Measurements from ENCODE around the gene ZSCAN9. TPM values are rescaled to one million over a fixed set of nuclear protein-coding genes. Genes with fewer than 3 reads are reported as not detected.
A peak's percentile ranks its signal among the peaks of the same experiment; 100 is the strongest.

Gene ZSCAN9
- total RNA-seq, 2 experiments from 2014 or later = 4.3 to 5.2 TPM

GRCh38 chr6:28245206-28245941 lies 20.3 kb downstream of the ZSCAN9 start:
- Mint-ChIP-seq H3K9me3 (no peaks in the 10 kb centered on the region), H3K4me1 (peaks cover 10% of the 10 kb centered on the region), H3K27me3 (no peaks in the 10 kb centered on the region), H3K27ac (no peak overlapping the region), H3K36me3 (peaks cover 25% of the 10 kb centered on the region), H3K4me3 (no peak overlapping the region)
- no peak for DNase-seq

GRCh38 chr6:28248916-28249315 lies 23.8 kb downstream of the ZSCAN9 start:
- H3K4me1 Mint-ChIP-seq = peaks cover 19% of the 10 kb centered on the region

GRCh38 chr6:28250747-28251146 lies 25.7 kb downstream of the ZSCAN9 start:
- Mint-ChIP-seq H3K27me3 (no peaks in the 10 kb centered on the region), H3K9me3 (no peaks in the 10 kb centered on the region), H3K36me3 (peaks cover 10% of the 10 kb centered on the region), H3K4me1 (peaks cover 19% of the 10 kb centered on the region), H3K27ac (peak overlapping the region; percentile 16), H3K4me3 (peak overlapping the region; percentile 75)
- no peak for DNase-seq

More at GRCh38 chr6:28248916-28249315, 23.8 kb downstream of the ZSCAN9 start:
- Mint-ChIP-seq H3K27me3 (no peaks in the 10 kb centered on the region), H3K36me3 (peaks cover 22% of the 10 kb centered on the region), H3K27ac (no peak overlapping the region), H3K9me3 (no peaks in the 10 kb centered on the region), H3K4me3 (no peak overlapping the region)
- DNase-seq = no peak

- H3K9me3 Mint-ChIP-seq = no peaks in the 10 kb centered on the region
- peaks cover 4% of the 10 kb centered on the region for H3K36me3 Mint-ChIP-seq
- peak; percentile 46 for DNase-seq
- H3K4me3 Mint-ChIP-seq = peak overlapping the region; percentile 98
- H3K27me3 Mint-ChIP-seq = peaks cover 4% of the 10 kb centered on the region
- peaks cover 19% of the 10 kb centered on the region for H3K4me1 Mint-ChIP-seq
- H3K27ac Mint-ChIP-seq = peak overlapping the region; percentile 91
Measured at GRCh38 chr6:28251661-28252008, 26.6 kb downstream of the ZSCAN9 start.

GRCh38 chr6:28252009-28252975 lies 27.2 kb downstream of the ZSCAN9 start, which contains the start of gene ZKSCAN4:
Gene ZKSCAN4 (minus strand): TSS chr6:28252269. CDS start chr6:28251980, 289 bp downstream.
- peaks cover 4% of the 10 kb centered on the region for H3K27me3 Mint-ChIP-seq
- H3K27ac Mint-ChIP-seq = peak within 1 kb of the TSS; percentile 91
- DNase-seq = peak; percentile 72
- H3K4me1 Mint-ChIP-seq = peaks cover 19% of the 10 kb centered on the region
- H3K36me3 Mint-ChIP-seq = peaks cover 4% of the 10 kb centered on the region
- no peaks in the 10 kb centered on the region for H3K9me3 Mint-ChIP-seq
- peak within 1 kb of the TSS; percentile 98 for H3K4me3 Mint-ChIP-seq

DNA sequence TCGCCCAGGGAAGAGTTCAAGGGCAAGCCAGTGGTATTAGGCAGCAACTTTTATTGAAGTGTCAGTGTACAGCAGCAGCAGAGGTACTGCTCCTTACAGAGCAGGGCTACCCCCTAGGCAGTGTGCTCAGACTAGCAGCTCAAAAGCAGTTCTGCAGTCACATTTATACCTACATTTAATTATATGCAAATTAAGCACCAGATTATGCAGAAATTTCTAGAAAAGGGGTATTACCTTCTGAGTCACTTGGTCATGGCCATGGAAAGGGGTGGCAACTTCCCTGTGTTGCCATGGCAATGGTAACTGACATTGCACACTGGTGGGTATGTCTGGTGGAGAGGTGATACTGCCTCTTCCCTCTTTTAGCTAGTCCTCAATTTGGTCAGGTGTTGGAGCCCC lies 29.0 kb downstream of the ZSCAN9 start:
- peak; percentile 38 for DNase-seq
- Mint-ChIP-seq H3K27ac (no peak overlapping the region), H3K4me1 (peaks cover 20% of the 10 kb centered on the region), H3K36me3 (peaks cover 9% of the 10 kb centered on the region), H3K4me3 (no peak overlapping the region), H3K27me3 (peaks cover 4% of the 10 kb centered on the region), H3K9me3 (peaks cover 7% of the 10 kb centered on the region)

GRCh38 chr6:28257042-28257441 lies 32.0 kb downstream of the ZSCAN9 start:
- H3K9me3 Mint-ChIP-seq = peaks cover 16% of the 10 kb centered on the region
- peaks cover 4% of the 10 kb centered on the region for H3K27me3 Mint-ChIP-seq
- H3K27ac Mint-ChIP-seq = no peak overlapping the region
- H3K4me1 Mint-ChIP-seq = peaks cover 8% of the 10 kb centered on the region
- H3K36me3 Mint-ChIP-seq = peaks cover 16% of the 10 kb centered on the region
- DNase-seq = no peak
- no peak overlapping the region for H3K4me3 Mint-ChIP-seq

DNA sequence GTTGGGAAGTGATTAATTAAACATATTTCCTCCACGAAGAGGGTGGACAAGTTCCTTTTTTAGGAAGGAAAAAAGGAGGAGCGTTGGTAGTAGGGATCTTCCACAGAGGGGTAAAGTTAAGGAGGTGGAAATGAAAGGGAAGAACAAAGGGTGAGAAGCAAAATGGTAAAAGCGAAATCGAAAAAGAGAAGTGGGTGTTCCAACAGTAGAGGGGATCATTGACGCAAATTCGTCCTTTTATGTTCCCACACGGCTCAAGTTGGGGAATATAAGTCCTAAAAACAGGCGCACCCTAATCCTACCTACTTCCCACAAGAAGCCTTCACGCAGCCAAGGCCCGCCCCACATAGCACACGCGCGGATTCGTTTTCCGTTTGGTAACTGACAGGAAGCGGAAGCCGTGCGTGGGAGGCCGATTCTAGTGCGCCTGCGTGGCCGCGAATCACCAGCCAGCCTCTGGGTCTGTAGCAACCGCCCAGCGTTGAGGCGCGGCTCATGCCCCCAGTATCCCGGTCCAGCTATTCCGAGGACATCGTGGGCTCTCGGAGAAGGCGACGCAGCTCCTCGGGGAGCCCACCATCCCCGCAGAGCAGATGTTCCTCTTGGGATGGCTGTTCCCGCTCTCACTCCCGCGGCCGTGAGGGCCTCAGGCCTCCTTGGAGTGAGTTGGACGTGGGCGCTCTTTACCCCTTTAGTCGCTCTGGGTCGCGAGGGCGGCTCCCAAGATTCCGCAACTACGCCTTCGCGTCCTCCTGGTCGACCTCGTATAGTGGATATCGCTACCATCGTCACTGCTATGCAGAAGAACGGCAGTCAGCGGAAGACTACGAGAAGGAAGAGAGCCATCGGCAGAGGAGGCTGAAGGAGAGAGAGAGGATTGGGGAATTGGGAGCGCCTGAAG lies 34.1 kb downstream of the ZSCAN9 start, which contains the start of gene NKAPL:
TSS of gene NKAPL (plus strand) at position 421 of the 901 bp plus-strand sequence. CDS start at position 496, 75 bp downstream.
- Mint-ChIP-seq H3K4me3 (peak within 1 kb of the TSS; percentile 55), H3K9me3 (peaks cover 16% of the 10 kb centered on the region), H3K36me3 (peaks cover 16% of the 10 kb centered on the region), H3K27me3 (peaks cover 4% of the 10 kb centered on the region), H3K27ac (peak within 1 kb of the TSS; percentile 65), H3K4me1 (peaks cover 7% of the 10 kb centered on the region)
- peak; percentile 68 for DNase-seq

GRCh38 chr6:28263922-28264321 lies 38.8 kb downstream of the ZSCAN9 start:
- Mint-ChIP-seq H3K9me3 (peaks cover 9% of the 10 kb centered on the region), H3K4me1 (peaks cover 13% of the 10 kb centered on the region), H3K36me3 (peaks cover 9% of the 10 kb centered on the region), H3K27ac (no peak overlapping the region), H3K4me3 (no peak overlapping the region), H3K27me3 (no peaks in the 10 kb centered on the region)
- DNase-seq = no peak

- Mint-ChIP-seq H3K27me3 (no peaks in the 10 kb centered on the region), H3K9me3 (peaks cover 4% of the 10 kb centered on the region), H3K4me3 (no peak overlapping the region), H3K4me1 (peaks cover 16% of the 10 kb centered on the region), H3K27ac (no peak overlapping the region), H3K36me3 (no peaks in the 10 kb centered on the region)
- no peak for DNase-seq
Measured at GRCh38 chr6:28264834-28265401, 39.8 kb downstream of the ZSCAN9 start.

DNA sequence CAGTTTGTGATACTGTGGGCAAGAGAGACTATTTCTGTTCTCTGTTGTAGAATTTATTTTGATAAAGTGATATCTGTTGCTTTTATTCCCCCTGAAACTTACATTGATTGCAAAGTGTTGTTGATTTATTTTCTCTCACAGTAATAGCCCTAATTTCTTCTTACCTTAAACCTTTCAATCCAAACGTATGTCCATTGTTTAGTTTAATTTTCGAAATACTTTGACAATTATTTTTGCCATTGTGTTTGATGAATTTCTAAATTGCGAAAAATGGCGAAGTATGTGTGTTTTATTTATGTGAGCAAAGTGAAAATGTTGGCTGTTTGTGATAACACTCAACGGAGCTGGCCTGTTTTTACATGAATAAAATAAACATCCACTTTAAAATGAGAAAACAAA lies 41.5 kb downstream of the ZSCAN9 start:
- no peak for DNase-seq
- Mint-ChIP-seq H3K4me3 (no peak overlapping the region), H3K9me3 (no peaks in the 10 kb centered on the region), H3K27me3 (no peaks in the 10 kb centered on the region), H3K4me1 (peaks cover 21% of the 10 kb centered on the region), H3K27ac (no peak overlapping the region), H3K36me3 (peaks cover 2% of the 10 kb centered on the region)

DNA sequence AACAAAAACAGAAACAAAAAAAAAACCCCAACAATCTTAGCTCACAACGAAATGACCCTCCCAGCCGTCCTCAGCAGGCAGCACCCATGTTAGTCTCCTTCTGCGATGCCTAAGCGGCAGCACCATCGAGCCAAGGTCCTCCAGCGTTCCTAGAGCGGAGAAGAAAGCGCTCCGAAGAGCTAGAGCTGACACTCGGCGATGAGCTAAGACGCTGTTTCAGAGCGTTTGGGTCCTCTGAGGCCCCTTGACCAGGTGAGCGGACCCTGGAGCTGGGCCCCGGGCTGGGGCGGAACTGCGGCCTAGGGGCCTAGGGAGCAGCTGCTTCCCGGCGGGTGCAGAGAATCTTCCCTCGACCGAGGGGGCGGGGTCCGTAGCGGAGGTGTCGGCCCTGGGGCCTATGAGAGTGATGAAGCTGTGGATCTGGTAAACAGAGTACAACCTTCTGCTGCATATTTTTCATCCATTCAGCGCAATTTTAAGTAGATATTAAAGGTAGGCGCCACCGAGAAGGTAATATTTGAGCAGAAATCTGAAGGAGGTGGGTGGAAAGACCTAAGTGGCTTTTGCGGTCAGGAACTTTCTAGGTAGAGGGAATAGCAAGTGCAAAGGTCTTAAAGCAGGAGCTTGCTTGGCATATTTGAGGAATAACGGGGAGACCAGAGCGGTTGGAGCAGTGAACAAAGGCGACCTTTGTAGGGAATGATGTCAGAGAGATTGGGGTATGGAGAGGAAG lies 42.1 kb downstream of the ZSCAN9 start, which contains the start of gene ZSCAN26:
TSS of gene ZSCAN26 (plus strand) at position 182 of the 733 bp plus-strand sequence. CDS start 4,777 bp downstream, outside the sequence.
- no peaks in the 10 kb centered on the region for H3K9me3 Mint-ChIP-seq
- H3K27me3 Mint-ChIP-seq = no peaks in the 10 kb centered on the region
- no peak within 1 kb of the TSS for H3K4me3 Mint-ChIP-seq
- H3K4me1 Mint-ChIP-seq = peaks cover 21% of the 10 kb centered on the region
- peak within 1 kb of the TSS; percentile 9 for H3K27ac Mint-ChIP-seq
- peak; percentile 81 for DNase-seq
- H3K36me3 Mint-ChIP-seq = peaks cover 2% of the 10 kb centered on the region

DNA sequence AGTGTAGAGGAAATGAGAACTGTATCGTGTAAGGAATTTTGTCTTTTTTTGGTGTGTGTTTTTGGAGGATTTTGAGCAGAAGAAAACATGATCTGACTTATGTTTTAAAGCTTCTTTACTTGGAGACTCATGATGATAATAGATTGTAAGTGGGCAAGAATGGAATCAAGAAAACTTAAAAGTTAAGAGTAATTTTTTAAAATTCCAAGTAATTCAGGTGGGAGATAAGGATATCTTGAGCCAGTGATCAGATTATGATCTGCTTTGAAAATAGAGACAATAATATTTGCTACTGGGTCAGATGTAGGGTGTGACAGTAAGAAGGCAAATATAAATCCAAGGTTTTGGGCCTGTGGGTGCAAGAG lies 42.6 kb downstream of the ZSCAN9 start:
- H3K4me1 Mint-ChIP-seq = peaks cover 21% of the 10 kb centered on the region
- no peak overlapping the region for H3K4me3 Mint-ChIP-seq
- H3K9me3 Mint-ChIP-seq = no peaks in the 10 kb centered on the region

More for the DNA sequence above, 42.6 kb downstream of the ZSCAN9 start:
- DNase-seq = no peak
- no peak overlapping the region for H3K27ac Mint-ChIP-seq
- H3K27me3 Mint-ChIP-seq = no peaks in the 10 kb centered on the region
- peaks cover 4% of the 10 kb centered on the region for H3K36me3 Mint-ChIP-seq

All from activated naive CD8-positive, alpha-beta T cell treated with anti-CD3 and anti-CD28 coated beads for 36 hours (primary cell).